ENCODE measurements around the gene RBPMS2.
"Not testable (repeated sequence)": the region's sequence is repeated elsewhere in the genome, so short reads cannot be mapped to it uniquely, and the experiment has no call there.

RBPMS2 gene

GRCh38 chr15:64761156-64761555 lies 14.2 kb downstream of the RBPMS2 start:
- FAIRE-seq (no peak), DNase-seq (ENCODE audit: extremely low spot score, insufficient read length, low read depth) (no peak)

DNA sequence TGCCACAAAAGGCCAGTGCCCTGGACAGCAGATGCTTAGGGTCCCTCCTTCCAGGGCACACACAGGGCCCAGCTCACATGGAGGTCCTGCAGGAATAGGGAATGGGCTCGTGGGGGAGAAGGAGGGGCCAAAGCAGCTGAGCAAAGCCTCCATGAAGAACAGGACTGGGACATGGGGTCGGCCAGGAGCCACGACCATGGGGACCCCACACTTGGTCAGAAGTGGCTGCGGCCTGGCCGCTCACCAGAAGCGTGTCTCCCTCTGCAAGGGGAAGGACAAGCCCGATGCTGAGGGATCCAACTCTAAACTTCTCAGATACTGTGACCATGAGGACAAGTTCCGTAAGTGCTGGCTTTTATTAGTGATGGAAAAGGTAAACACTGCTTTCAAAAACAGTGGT lies 15.3 kb downstream of the RBPMS2 start:
- DNase-seq (ENCODE audit: extremely low spot score, insufficient read length, low read depth): no peak
- no peak for FAIRE-seq

GRCh38 chr15:64755427-64755940 lies 19.9 kb downstream of the RBPMS2 start:
- FAIRE-seq (no peak), DNase-seq (ENCODE audit: extremely low spot score, insufficient read length, low read depth) (no peak)

DNA sequence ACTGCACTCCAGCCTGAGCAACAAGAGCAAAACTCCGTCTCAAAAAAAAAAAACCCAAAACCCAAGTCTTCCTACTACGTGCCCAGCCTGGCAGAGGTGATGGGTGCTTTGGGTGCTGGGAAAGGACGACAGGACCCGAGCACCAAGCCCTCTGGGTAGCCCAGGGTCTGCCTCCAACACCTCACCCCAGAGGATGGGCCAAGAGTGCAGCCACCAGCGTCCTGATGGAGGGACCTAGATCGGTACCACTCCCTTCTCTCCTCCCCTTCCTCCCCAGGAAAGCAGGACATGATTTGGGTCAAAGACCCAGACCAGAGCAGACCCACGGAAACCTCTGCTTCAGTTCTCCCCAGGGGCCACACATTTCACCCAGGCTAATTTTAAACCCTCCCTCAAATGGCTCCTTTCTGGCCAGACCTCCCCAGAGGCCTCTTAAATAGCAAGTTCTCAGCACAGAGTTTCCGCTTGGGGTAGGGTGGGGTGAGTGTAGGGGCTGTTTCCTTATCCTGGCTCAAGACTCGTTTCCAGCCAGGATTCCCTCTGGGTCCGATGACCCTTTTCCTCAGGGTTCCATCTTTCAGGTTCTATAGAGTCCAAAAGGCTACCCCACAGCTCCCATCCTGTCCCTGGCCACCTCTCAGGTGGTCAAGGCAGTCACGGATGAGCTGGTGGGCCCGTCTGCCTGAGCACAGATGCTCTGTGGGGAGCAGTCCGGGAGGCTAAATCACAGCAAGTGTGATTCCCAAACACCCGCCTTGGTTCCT lies 20.5 kb downstream of the RBPMS2 start:
- DNase-seq (ENCODE audit: extremely low spot score, insufficient read length, low read depth): peak; percentile 55
- peak; percentile 98 for FAIRE-seq

DNA sequence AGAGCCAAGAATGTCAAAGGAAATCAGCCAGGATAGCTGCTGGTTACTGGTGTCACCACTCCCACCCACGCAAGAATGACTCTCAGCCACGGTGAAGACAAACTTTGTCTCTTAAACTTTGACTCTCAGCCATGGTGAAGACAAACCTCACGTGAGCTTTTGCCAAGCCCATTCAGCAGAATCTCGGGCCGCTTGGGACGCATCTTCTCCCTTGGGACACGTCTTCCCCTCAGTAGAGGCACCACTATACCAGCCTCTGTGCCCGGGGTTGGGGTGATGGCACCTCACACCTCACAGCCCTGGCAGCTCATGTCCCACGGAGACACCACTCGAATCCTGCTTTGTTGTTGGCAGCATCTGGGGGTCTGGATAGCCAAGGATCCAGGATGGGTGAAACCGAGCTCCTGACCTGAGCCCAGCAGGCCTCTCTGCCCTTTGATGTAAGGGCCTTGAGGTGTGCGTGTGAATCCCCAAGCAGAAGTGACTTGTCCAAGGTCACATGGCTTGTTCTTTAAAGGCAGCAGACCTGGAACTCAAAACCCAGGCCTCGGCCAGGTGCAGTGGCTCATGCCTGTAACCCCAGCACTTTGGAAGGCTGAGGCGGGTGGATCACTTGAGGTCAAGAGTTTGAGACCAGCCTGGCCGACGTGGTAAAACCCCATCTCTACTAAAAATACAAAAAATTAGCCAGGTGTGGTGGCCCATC lies 21.8 kb downstream of the RBPMS2 start:
- FAIRE-seq: peak; percentile 89
- DNase-seq (ENCODE audit: extremely low spot score, insufficient read length, low read depth): no peak

GRCh38 chr15:64751464-64751863 lies 23.9 kb downstream of the RBPMS2 start:
- FAIRE-seq: no peak

GRCh38 chr15:64749999-64750657 lies 25.3 kb downstream of the RBPMS2 start:
- FAIRE-seq (no peak), DNase-seq (ENCODE audit: extremely low spot score, insufficient read length, low read depth) (no peak)

More at GRCh38 chr15:64751464-64751863, 23.9 kb downstream of the RBPMS2 start:
- DNase-seq (ENCODE audit: extremely low spot score, insufficient read length, low read depth): no peak

- no peak for FAIRE-seq
- DNase-seq (ENCODE audit: extremely low spot score, insufficient read length, low read depth): no peak
Measured at GRCh38 chr15:64749167-64749566, 26.2 kb downstream of the RBPMS2 start.

DNA sequence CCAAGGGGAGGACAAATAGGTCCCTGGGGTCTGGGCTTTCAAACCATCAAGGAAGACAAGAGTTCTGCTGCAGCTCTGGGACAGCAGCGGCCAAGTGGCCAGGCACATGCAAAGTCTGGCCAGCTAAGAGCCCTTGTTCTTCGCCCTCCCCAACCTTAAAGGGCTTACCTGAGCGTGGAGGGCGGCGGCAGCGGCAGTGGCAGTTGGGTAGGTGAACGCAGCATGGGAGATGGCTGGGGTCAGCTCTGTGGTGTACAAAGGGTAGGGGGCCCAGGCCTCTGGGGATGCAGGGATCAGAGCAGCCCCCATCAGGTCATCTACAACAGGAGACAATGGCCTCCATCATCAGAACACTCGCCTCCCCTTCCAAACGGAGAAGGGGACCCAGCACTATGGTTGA lies 27.1 kb downstream of the RBPMS2 start:
- DNase-seq (ENCODE audit: extremely low spot score, insufficient read length, low read depth) (no peak), FAIRE-seq (no peak)

DNA sequence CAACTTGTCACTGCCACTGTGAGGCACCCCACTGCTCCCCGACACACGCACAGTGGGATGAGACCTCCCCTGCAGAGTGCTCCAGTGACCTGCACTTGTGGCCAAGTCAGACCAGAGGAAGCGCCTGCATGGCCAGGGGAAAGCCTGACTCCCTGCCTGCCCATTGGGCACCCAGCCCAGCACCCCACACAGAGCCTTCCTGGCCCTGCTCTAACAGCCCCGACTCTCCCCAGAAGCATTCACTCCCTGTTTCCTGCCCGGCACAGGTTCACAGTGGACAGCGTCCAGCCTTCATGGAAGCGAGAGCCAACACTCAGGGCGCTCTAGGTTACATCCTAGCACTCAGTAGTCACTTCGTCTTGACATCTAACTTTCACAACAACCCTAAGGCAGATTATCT lies 27.8 kb downstream of the RBPMS2 start:
- no peak for DNase-seq (ENCODE audit: extremely low spot score, insufficient read length, low read depth)
- FAIRE-seq: no peak

GRCh38 chr15:64746921-64747320 lies 28.5 kb downstream of the RBPMS2 start:
- FAIRE-seq: no peak

DNA sequence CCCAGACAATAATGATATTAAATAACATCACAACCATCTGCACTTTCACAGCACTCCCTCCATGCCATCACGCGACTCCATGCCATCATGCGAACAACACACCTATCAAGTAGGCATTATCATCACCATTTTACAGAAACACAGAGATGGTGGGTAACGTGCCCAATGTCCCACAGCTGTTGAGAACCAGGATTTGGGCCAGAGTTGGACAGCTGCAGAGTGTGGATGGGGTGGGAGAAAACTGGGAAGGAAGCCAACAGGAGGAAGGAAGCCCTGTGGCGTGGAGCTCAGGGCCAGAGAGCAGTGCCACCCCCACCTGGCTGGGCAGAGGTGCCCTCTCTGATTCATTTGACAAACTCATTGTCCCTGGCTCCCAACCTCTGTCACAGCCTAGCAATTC lies 29.0 kb downstream of the RBPMS2 start:
- FAIRE-seq (no peak), DNase-seq (ENCODE audit: extremely low spot score, insufficient read length, low read depth) (no peak)

More at GRCh38 chr15:64746921-64747320, 28.5 kb downstream of the RBPMS2 start:
- no peak for DNase-seq (ENCODE audit: extremely low spot score, insufficient read length, low read depth)

DNA sequence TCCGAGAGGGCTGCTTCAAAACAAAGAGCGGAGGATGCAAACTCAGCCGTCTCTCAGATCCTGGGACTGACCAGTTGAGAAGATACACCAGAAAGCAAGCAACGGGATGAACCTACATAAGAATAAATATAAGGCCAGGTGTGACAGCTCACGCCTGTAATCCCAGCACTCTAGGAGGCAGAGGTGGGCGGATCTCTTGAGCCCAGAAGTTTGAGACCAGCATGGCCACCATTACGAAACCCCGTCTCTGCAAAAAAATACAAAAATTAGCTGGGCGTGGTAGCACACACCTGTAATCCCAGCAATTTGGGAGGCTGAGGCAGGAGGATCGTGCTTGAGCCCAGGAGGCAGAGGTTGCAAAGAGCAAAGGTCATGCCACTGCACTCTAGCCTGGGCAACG lies 31.7 kb downstream of the RBPMS2 start:
- no peak for FAIRE-seq
- DNase-seq (ENCODE audit: extremely low spot score, insufficient read length, low read depth): no peak

- FAIRE-seq (no peak), DNase-seq (ENCODE audit: extremely low spot score, insufficient read length, low read depth) (no peak)
Measured at GRCh38 chr15:64742921-64743320, 32.5 kb downstream of the RBPMS2 start.

DNA sequence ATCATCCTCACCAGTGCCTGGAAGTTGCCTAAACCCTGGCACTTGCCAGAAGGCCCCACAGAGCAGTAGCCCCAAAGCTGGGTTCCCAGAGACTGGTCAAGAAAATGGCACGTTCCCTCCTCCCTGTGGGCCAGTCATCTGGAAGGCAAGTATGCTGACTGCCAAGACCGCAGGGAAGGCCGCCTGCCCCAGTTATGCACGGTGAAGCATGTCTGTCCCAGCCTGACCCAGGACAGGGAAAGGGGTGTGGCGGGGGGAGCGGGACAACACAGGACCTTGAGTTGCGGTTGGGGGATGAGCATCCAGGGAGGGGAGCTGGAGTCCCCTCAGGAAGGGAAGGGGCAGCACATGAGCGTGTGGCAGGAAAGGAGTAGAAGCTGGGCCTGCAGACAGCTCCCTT lies 33.0 kb downstream of the RBPMS2 start:
- no peak for FAIRE-seq
- DNase-seq (ENCODE audit: extremely low spot score, insufficient read length, low read depth): no peak

- not testable (repeated sequence) for DNase-seq (ENCODE audit: extremely low spot score, insufficient read length, low read depth); FAIRE-seq
Measured at GRCh38 chr15:64741708-64742107, 33.7 kb downstream of the RBPMS2 start.

- FAIRE-seq (peak; percentile 72), DNase-seq (ENCODE audit: extremely low spot score, insufficient read length, low read depth) (no peak)
Measured at GRCh38 chr15:64740311-64741170, 34.8 kb downstream of the RBPMS2 start.

- no peak for FAIRE-seq
- no peak for DNase-seq (ENCODE audit: extremely low spot score, insufficient read length, low read depth)
Measured at GRCh38 chr15:64739577-64740143, 35.7 kb downstream of the RBPMS2 start.

- FAIRE-seq: no peak
- DNase-seq (ENCODE audit: extremely low spot score, insufficient read length, low read depth): no peak
Measured at GRCh38 chr15:64739156-64739555, 36.2 kb downstream of the RBPMS2 start.
